H1 (cell line): ENCODE results near the gene PTPRG. TPM values are rescaled to one million over a fixed set of nuclear protein-coding genes. Genes with fewer than 3 reads are reported as not detected.

Experiments
- GTF2F1 ChIP-seq: IDR thresholded peaks from 2 replicates; pipeline ENCODE4 v1.6.1; 2012; ENCODE audit warnings: low read depth, low read length, improper control_type of control experiment, borderline replicate concordance
- PHF8 ChIP-seq: fragments of 200-600 bp; sonication (generic); conservative IDR thresholded peaks from 2 replicates; pipeline ENCODE4 v1.7.1; 2012; ENCODE audit warnings: low read depth, mild to moderate bottlenecking, inconsistent platforms, low read length, moderate library complexity
- POU5F1 ChIP-seq: IDR thresholded peaks from 2 replicates; pipeline ENCODE4 v1.6.1; 2011; ENCODE audit warnings: low read depth, mild to moderate bottlenecking, low read length, moderate library complexity
- SIN3A ChIP-seq, 2 experiments: IDR thresholded peaks in 1 of 2; conservative IDR thresholded peaks in 1 of 2; 2 replicates each; pipeline ENCODE4 v1.6.1; 2011 to 2012; ENCODE audit warnings: low read length in 2 of 2, improper control_type of control experiment in 1 of 2, low read depth in 1 of 2, mild to moderate bottlenecking in 1 of 2
- TCF12 ChIP-seq: IDR thresholded peaks from 2 replicates; pipeline ENCODE4 v1.6.1; 2011; ENCODE audit warnings: low read depth, mild to moderate bottlenecking, low read length
- polyA plus RNA-seq, 7 experiments: library from polyadenylated mRNA; depleted of rRNA in 3 of 7; stranded (reverse) in 5 of 7; unstranded in 2 of 7; fragments of >200 nt in 5 of 7; fragments of 200-250 nt in 2 of 7; gene quantifications; 1 replicate in 5 of 7; 2 replicates in 1 of 7; 4 replicates in 1 of 7; pipeline versions ENCODE4 v1.2.1 to v1.2.3, GENCODE V29; 2011 to 2013; ENCODE audit warnings: missing spikeins in 2 of 7, mixed read lengths in 2 of 7
- total RNA-seq: library from RNA; stranded (reverse); fragmentation: NEBNext Ultra II Directional; extraction: Animal tissue kit (Norgen Biotek cat#: 25700); gene quantifications from 2 replicates; pipeline ENCODE4 v1.2.1, GENCODE V29; 2021

PTPRG gene
- total and polyA plus RNA-seq, 2 of the 8 experiments (the other 6 are each of a cell fraction or from before 2014, with no cell fraction given): 23.3 to 96.2 TPM

GRCh38 chr3:61926923-61927322, 365.6 kb downstream of the PTPRG start (continued):
- TF ChIP-seq PHF8 (no peak), TCF12 (no peak), SIN3A (conservative IDR thresholded peaks at IDR 0.05 in 1 of 2, IDR thresholded peaks at IDR 0.05 in 1 of 2; ENCODE audit: low read depth in 1 of 2, low read length in 2 of 2) (no peak), GTF2F1 (no peak), POU5F1 (no peak)
